Lower leg skin (tissue), 4 donors: Measurements from ENCODE around the gene NRF1. TPM values are rescaled to one million over a fixed set of nuclear protein-coding genes. Genes with fewer than 3 reads are reported as not detected.

Experiments used
- DNase-seq, 2 donors: peaks; one replicate each; pipeline ENCODE4 v3.0.0-alpha.2; 2019; ENCODE audit warnings: low spot score in 2 of 2
- H3K4me3 ChIP-seq: fragments of 200-600 bp; sonication (generic); 2 replicates; pipeline ENCODE4 v1.5.1; 2017; ENCODE audit warnings: mild to moderate bottlenecking, low read depth; ENCODE audit not compliant: poor library complexity, severe bottlenecking
- POLR2A ChIP-seq, 2 donors: fragments of 450-650 bp; IDR thresholded peaks; one replicate each; pipeline ENCODE4 v1.6.1; 2016 to 2017; ENCODE audit warnings: antibody characterized with exemption in 2 of 2, mild to moderate bottlenecking in 1 of 2, moderate library complexity in 1 of 2
- WGBS, 2 donors: methylation state at CpG; one replicate each; pipeline ENCODE4 v1.1.5; 2018; 5-methylcytosine and 5-hydroxymethylcytosine counted together
- intact Hi-C: fragments of 100-400 bp; cut with DNase I; formaldehyde crosslinking; loops from one replicate; pipeline ENCODE4 v1.15.0; 2023; ENCODE audit warnings: low total_unique reads
- total RNA-seq, 4 donors: library from RNA; depleted of rRNA; stranded (reverse); fragments of >200 nt; gene quantifications; one replicate each; pipeline ENCODE4 v1.1.0, GENCODE V29; 2016
- TF ChIP-seq, protein P1 (sequence below), 3 donors: fragments of 450-650 bp; IDR thresholded peaks; one replicate each; pipeline ENCODE4 v1.5.1; 2016; ENCODE audit warnings: antibody characterized with exemption in 3 of 3, mild to moderate bottlenecking in 3 of 3, moderate library complexity in 2 of 3

Gene NRF1
- total RNA-seq, 4 donors from 2014 or later = 16.4 to 22.6 (median 18.9) TPM

GRCh38 chr7:129769400-129769774, 157.9 kb downstream of the NRF1 start:
- no peak for DNase-seq
- WGBS, 2 donors = 91% methylated on average over 9 of the region's 9 CpGs
- TF ChIP-seq, protein P1, sequence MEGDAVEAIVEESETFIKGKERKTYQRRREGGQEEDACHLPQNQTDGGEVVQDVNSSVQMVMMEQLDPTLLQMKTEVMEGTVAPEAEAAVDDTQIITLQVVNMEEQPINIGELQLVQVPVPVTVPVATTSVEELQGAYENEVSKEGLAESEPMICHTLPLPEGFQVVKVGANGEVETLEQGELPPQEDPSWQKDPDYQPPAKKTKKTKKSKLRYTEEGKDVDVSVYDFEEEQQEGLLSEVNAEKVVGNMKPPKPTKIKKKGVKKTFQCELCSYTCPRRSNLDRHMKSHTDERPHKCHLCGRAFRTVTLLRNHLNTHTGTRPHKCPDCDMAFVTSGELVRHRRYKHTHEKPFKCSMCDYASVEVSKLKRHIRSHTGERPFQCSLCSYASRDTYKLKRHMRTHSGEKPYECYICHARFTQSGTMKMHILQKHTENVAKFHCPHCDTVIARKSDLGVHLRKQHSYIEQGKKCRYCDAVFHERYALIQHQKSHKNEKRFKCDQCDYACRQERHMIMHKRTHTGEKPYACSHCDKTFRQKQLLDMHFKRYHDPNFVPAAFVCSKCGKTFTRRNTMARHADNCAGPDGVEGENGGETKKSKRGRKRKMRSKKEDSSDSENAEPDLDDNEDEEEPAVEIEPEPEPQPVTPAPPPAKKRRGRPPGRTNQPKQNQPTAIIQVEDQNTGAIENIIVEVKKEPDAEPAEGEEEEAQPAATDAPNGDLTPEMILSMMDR (IDR thresholded peaks at IDR 0.05) = no peak
- TF ChIP-seq POLR2A (IDR thresholded peaks at IDR 0.05) = no peak
- intact Hi-C loops = no loop called here
- H3K4me3 ChIP-seq = no peak overlapping the region

DNA sequence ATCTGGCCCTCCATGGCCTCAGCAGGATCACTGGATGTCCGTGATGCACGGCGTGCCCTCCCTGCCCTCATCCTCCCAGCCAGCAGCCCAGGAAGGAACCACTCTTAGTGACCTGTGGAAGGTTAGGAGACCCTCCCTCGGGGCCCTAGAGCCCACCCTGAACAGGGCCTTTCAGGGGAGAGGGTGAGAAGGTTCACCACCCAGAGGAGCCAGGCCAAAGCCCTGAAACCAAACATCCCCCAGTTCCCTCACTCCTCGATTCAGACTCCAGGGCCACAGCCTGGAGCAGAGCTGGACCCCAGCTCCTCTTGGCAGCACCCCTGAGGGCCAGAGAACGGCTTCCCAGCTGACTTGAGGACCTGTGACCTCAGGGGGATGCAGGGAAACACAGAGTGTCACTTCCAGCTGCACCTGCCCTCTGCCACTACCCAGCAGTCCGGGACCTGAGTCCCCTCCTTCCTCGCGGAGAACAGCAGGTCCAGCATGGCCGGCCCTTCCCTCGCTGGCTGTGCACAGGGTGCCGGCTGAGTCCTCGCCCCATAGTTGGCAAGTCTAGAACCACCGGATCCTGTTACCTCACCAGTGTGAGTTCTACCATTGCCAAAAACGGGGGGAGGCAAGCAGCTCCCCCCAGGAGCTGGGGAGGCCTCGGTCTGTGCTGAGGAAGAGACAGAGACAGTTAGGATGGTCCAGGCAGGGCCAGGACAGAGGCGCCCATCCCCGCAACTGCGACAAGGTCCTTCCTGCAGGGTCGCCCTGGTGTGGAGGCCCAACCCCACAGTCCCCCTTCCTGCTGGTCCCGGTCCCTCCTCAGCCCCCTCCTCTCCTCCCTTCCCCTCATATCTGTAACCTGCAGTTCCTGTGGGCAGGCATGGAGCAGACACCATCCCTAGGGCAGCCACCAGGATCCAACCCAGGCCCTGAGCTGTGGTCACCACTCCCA, 158.6 kb downstream of the NRF1 start:
- intact Hi-C loops = no loop called here
- no peak for DNase-seq

GRCh38 chr7:129771201-129771927, 159.8 kb downstream of the NRF1 start:
- H3K4me3 ChIP-seq = no peak overlapping the region
- TF ChIP-seq, protein P1 (IDR thresholded peaks at IDR 0.05) = no peak
- TF ChIP-seq POLR2A (IDR thresholded peaks at IDR 0.05) = no peak
- no peak for DNase-seq
- WGBS, 2 donors = 78 to 81% methylated on average over 19 of the region's 19 CpGs
- intact Hi-C loops = no loop called here

More for the DNA sequence above, 158.6 kb downstream of the NRF1 start:
- H3K4me3 ChIP-seq = no peak overlapping the region
- WGBS, 2 donors = 78 to 86% methylated on average over 17 to 21 of the region's 21 CpGs
- TF ChIP-seq, protein P1 (IDR thresholded peaks at IDR 0.05) = no peak
- no peak for TF ChIP-seq POLR2A (IDR thresholded peaks at IDR 0.05)

GRCh38 chr7:129771928-129772479, 160.5 kb downstream of the NRF1 start:
- no peak overlapping the region for H3K4me3 ChIP-seq
- 81 to 84% methylated on average over 18 of the region's 18 CpGs for WGBS, 2 donors
- TF ChIP-seq, protein P1 (IDR thresholded peaks at IDR 0.05) = no peak
- TF ChIP-seq POLR2A (IDR thresholded peaks at IDR 0.05) = no peak
- DNase-seq = no peak
- intact Hi-C loops = no loop called here

DNA sequence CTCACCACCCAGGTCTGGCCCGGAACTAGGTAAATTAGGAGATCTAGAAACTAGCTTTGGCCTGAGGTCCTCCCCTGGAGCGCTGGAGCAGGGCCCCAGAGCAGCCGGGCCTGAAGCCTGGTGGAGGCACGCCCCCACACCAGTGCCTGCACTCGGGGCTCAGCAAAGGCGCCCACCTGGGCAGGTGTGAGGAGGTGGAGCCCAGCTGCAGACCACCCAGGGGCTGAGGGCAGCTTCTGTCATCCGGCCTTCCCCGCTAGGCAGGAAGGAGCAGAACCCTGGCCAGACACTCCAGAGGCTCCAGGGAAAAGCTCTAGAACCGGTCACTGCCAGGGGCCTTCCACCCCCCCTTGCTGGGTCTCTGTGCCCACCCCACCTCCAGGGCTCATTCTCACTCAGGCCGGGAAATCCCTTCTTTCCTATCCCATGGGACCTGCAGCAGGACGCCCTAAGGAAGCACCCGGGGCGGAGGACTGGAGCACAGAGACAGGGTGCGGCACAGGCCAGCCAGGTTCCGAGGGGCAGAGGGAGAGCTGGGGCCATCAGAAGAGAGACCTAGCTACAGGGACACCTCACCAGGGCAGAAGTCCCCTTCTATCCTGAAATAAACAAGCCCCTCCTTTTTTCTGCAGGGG, 161.2 kb downstream of the NRF1 start:
- no peak overlapping the region for H3K4me3 ChIP-seq
- TF ChIP-seq POLR2A (IDR thresholded peaks at IDR 0.05) = no peak
- TF ChIP-seq, protein P1 (IDR thresholded peaks at IDR 0.05) = no peak
- DNase-seq = no peak
- 82 to 87% methylated on average over 10 to 11 of the region's 15 CpGs for WGBS, 2 donors
- intact Hi-C loops = no loop called here
